ENCODE results near the gene USP47. TPM values are rescaled to one million over a fixed set of nuclear protein-coding genes. Genes with fewer than 3 reads are reported as not detected.

USP47 gene
- total RNA-seq, 1 experiment from 2014 or later: 39.2 TPM

- in situ Hi-C loops (cut with HindIII; ENCODE audit: low pct_unique_long_range_greater_than_20kb, low sequenced_read_pairs): no loop called here
- ATAC-seq: no peak
- DNase-seq (ENCODE audit: low read depth, low spot score): no peak
- H3K36me3 ChIP-seq (ENCODE audit: control insufficient read depth, insufficient read depth, low read length): peaks cover 10% of the 10 kb centered on the region
- BruUV-seq (replicated peaks): no TSS peak
- no peaks in the 10 kb centered on the region for H3K9me3 ChIP-seq (ENCODE audit: control insufficient read depth, insufficient read depth, low read depth, low read length)
- no peaks in the 10 kb centered on the region for H3K4me1 ChIP-seq (ENCODE audit: control insufficient read depth, insufficient read depth, low read length)
- no peak overlapping the region for H3K4me3 ChIP-seq (ENCODE audit: low read depth in 2 of 2, low read length in 2 of 2)
- intact Hi-C loops (cut with micrococcal nuclease; ENCODE audit: unreplicated experiment): no loop called here
- no peaks in the 10 kb centered on the region for H3K27me3 ChIP-seq (ENCODE audit: control insufficient read depth, insufficient read depth, low read length)
- H3K27ac ChIP-seq (ENCODE audit: low read length): no peak overlapping the region
- TF ChIP-seq POLR2AphosphoS5 (IDR thresholded peaks at IDR 0.05; ENCODE audit: low read depth, low read length): no peak
- no peak for TF ChIP-seq TCF7L2 (IDR thresholded peaks at IDR 0.05; ENCODE audit: low read depth, low read length)
- no peak for TF ChIP-seq REST (IDR thresholded peaks at IDR 0.05; ENCODE audit: insufficient read depth in 1 of 2, low read depth in 2 of 2, low read length in 1 of 2)
- TF ChIP-seq SIN3A (IDR thresholded peaks at IDR 0.05; ENCODE audit: borderline replicate concordance, insufficient read depth, low read depth, low read length): no peak
- POLR2A ChIA-PET: no interaction called here
- CTCF ChIA-PET: no interaction called here
Observed at GRCh38 chr11:11916981-11917399, 75.2 kb downstream of the USP47 start.

DNA sequence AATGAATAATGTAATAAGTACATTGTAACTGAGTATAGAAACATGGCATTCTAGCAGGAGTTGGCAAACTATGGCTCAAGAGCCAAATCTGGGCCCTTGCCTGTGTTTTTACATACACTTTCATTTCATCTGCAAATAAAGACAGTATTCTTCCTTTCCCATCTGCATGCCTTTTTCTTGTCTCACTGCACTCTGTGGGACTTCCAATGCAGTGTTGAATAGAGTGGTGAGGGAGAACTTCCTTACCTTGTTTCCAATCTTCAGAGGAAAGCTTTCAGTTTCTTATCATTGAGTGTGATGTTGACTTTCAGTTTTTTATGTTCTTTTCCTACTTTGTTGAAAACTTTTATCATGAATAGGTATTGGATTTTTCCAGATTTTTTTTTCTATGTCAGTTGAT, 82.1 kb downstream of the USP47 start:
- BruUV-seq (replicated peaks): no TSS peak
- H3K27me3 ChIP-seq (ENCODE audit: control insufficient read depth, insufficient read depth, low read length): no peaks in the 10 kb centered on the region
- DNase-seq (ENCODE audit: low read depth, low spot score) (no peak), ATAC-seq (no peak)
- H3K4me3 ChIP-seq (ENCODE audit: low read depth in 2 of 2, low read length in 2 of 2): no peak overlapping the region
- no peaks in the 10 kb centered on the region for H3K9me3 ChIP-seq (ENCODE audit: control insufficient read depth, insufficient read depth, low read depth, low read length)
- in situ Hi-C loops (cut with HindIII; ENCODE audit: low pct_unique_long_range_greater_than_20kb, low sequenced_read_pairs): no loop called here
- H3K36me3 ChIP-seq (ENCODE audit: control insufficient read depth, insufficient read depth, low read length): peaks cover 10% of the 10 kb centered on the region; the same call in 1 of the 2 replicates
- ChIA-PET POLR2A (interaction anchor here (0.7 kb wide), 1 partner anchor 74 kb away, joined by 3 read pairs; no protein-coding TSS in a partner anchor), CTCF (no interaction called here)
- no peak overlapping the region for H3K27ac ChIP-seq (ENCODE audit: low read length)
- intact Hi-C loops (cut with micrococcal nuclease; ENCODE audit: unreplicated experiment): no loop called here
- no peak for TF ChIP-seq REST (IDR thresholded peaks at IDR 0.05; ENCODE audit: insufficient read depth in 1 of 2, low read depth in 2 of 2, low read length in 1 of 2)
- no peak for TF ChIP-seq SIN3A (IDR thresholded peaks at IDR 0.05; ENCODE audit: borderline replicate concordance, insufficient read depth, low read depth, low read length)
- TF ChIP-seq, protein P1, sequence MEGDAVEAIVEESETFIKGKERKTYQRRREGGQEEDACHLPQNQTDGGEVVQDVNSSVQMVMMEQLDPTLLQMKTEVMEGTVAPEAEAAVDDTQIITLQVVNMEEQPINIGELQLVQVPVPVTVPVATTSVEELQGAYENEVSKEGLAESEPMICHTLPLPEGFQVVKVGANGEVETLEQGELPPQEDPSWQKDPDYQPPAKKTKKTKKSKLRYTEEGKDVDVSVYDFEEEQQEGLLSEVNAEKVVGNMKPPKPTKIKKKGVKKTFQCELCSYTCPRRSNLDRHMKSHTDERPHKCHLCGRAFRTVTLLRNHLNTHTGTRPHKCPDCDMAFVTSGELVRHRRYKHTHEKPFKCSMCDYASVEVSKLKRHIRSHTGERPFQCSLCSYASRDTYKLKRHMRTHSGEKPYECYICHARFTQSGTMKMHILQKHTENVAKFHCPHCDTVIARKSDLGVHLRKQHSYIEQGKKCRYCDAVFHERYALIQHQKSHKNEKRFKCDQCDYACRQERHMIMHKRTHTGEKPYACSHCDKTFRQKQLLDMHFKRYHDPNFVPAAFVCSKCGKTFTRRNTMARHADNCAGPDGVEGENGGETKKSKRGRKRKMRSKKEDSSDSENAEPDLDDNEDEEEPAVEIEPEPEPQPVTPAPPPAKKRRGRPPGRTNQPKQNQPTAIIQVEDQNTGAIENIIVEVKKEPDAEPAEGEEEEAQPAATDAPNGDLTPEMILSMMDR (IDR thresholded peaks at IDR 0.05): no peak
- TF ChIP-seq TCF7L2 (IDR thresholded peaks at IDR 0.05; ENCODE audit: low read depth, low read length): no peak
- no peak for TF ChIP-seq POLR2AphosphoS5 (IDR thresholded peaks at IDR 0.05; ENCODE audit: low read depth, low read length)
- H3K4me1 ChIP-seq (ENCODE audit: control insufficient read depth, insufficient read depth, low read length): no peaks in the 10 kb centered on the region

All from Panc1 (cell line).